Ishikawa (cell line): ENCODE measurements around the gene PPFIBP2.

Experiments used
- EP300 ChIP-seq: IDR thresholded peaks from 2 replicates; pipeline ENCODE4 v1.6.1; 2012; ENCODE audit warnings: borderline replicate concordance
- MAX ChIP-seq: IDR thresholded peaks from 2 replicates; pipeline ENCODE4 v1.6.1; 2012
- NFIC ChIP-seq: IDR thresholded peaks from 2 replicates; pipeline ENCODE4 v1.6.1; 2012
- TAF1 ChIP-seq: IDR thresholded peaks from 2 replicates; pipeline ENCODE4 v1.6.1; 2012; ENCODE audit warnings: low read depth, mild to moderate bottlenecking

DNA sequence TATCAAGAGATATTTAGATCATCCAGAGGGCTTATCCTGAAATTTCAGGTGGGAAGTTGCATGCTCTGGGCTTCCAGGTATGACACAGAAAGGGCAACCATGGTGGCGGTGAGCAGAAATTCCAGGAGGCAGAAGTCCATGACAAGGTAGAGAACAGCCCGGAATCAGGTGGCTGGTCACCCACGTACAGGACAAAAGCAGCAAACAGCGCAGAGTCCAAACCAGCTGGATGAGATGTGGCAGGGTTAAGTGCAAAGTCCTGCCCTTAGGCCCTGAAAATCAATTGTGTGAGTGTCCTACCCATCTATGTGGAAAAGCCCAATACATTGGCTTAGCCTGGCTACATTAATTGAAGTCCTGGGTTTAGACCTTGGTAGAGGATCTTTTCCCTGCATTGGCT, 11.6 kb downstream of the PPFIBP2 start:
- TF ChIP-seq EP300 (no peak), TAF1 (no peak), NFIC (no peak), MAX (no peak)
